ENCODE results near the gene PCCA. TPM values are rescaled to one million over a fixed set of nuclear protein-coding genes. Genes with fewer than 3 reads are reported as not detected.
A peak's percentile ranks its signal among the peaks of the same experiment; 100 is the strongest.

The PCCA gene
- total and polyA plus RNA-seq, 8 donors, result 31.4 to 140 (median 77.0) TPM

GRCh38 chr13:100230769-100231149 is 141.9 kb downstream of the PCCA start:
- no peak overlapping the region for H3K4me3 ChIP-seq
- no peaks in the 10 kb centered on the region for H3K36me3 ChIP-seq
- WGBS, 5 donors, result 79 to 88% (median 86%) methylated on average over 3 of the region's 3 CpGs
- H3K27ac ChIP-seq, result peak overlapping the region; percentile 57 to 77 (median 71)
- intact Hi-C loops (cut with DNase I; ENCODE audit: low total_unique reads), result loop anchor here (10.0 kb wide), 2 partner anchors 316 to 576 kb away; no protein-coding TSS in a partner anchor
- no peaks in the 10 kb centered on the region for H3K27me3 ChIP-seq
- no peak for TF ChIP-seq POLR2A (IDR thresholded peaks at IDR 0.05)
- TF ChIP-seq POLR2AphosphoS5 (IDR thresholded peaks at IDR 0.05), result no peak
- no peak for TF ChIP-seq EP300 (IDR thresholded peaks at IDR 0.05)
- TF ChIP-seq, protein P1, sequence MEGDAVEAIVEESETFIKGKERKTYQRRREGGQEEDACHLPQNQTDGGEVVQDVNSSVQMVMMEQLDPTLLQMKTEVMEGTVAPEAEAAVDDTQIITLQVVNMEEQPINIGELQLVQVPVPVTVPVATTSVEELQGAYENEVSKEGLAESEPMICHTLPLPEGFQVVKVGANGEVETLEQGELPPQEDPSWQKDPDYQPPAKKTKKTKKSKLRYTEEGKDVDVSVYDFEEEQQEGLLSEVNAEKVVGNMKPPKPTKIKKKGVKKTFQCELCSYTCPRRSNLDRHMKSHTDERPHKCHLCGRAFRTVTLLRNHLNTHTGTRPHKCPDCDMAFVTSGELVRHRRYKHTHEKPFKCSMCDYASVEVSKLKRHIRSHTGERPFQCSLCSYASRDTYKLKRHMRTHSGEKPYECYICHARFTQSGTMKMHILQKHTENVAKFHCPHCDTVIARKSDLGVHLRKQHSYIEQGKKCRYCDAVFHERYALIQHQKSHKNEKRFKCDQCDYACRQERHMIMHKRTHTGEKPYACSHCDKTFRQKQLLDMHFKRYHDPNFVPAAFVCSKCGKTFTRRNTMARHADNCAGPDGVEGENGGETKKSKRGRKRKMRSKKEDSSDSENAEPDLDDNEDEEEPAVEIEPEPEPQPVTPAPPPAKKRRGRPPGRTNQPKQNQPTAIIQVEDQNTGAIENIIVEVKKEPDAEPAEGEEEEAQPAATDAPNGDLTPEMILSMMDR (IDR thresholded peaks at IDR 0.05), result no peak
- H3K4me1 ChIP-seq, result peaks cover 0 to 52% (median 24%) of the 10 kb centered on the region in 4 donors
- H3K9me3 ChIP-seq, result no peaks in the 10 kb centered on the region
- DNase-seq, result no peak

DNA sequence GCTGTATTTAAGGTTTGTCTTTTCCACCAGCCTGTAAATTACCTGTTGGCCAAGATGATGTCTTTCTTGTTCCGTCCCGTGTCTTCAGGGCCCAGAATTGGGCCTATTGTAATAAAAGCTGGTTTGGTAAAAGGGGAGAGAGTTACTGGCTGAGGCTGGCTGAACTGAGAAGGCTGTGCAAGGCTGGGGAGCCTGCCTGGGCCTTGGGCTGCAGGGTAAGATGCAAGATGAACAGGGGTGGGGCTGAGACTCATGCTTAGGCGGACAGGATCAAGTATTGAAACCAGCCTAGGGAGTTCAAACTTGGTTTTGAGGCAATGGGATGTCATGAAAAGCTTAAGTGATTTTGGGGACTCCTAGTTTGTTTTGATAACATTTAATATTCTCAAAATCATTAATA is 142.3 kb downstream of the PCCA start:
- H3K9me3 ChIP-seq, result no peaks in the 10 kb centered on the region
- WGBS, 5 donors, result 95 to 98% (median 96%) methylated on average over 3 of the region's 3 CpGs
- H3K36me3 ChIP-seq, result no peaks in the 10 kb centered on the region
- peak overlapping the region in 3 of 5 donors; percentile 71 to 77 (median 72) for H3K27ac ChIP-seq
- H3K4me1 ChIP-seq, result peaks cover 0 to 53% (median 25%) of the 10 kb centered on the region in 4 donors
- TF ChIP-seq POLR2AphosphoS5 (IDR thresholded peaks at IDR 0.05), result no peak
- TF ChIP-seq EP300 (IDR thresholded peaks at IDR 0.05), result no peak
- TF ChIP-seq POLR2A (IDR thresholded peaks at IDR 0.05), result no peak
- TF ChIP-seq, protein P1 (IDR thresholded peaks at IDR 0.05), result no peak
- DNase-seq, result no peak
- no peak overlapping the region for H3K4me3 ChIP-seq
- H3K27me3 ChIP-seq, result no peaks in the 10 kb centered on the region
- intact Hi-C loops (cut with DNase I; ENCODE audit: low total_unique reads), result loop anchor here (10.0 kb wide), 2 partner anchors 316 to 576 kb away; no protein-coding TSS in a partner anchor

- Histone ChIP-seq H3K36me3 (peaks cover 0 to 7% (median 3%) of the 10 kb centered on the region in 4 donors), H3K4me1 (peaks cover 0 to 53% (median 25%) of the 10 kb centered on the region in 4 donors), H3K9me3 (no peaks in the 10 kb centered on the region), H3K27ac (no peak overlapping the region), H3K27me3 (no peaks in the 10 kb centered on the region), H3K4me3 (no peak overlapping the region)
- intact Hi-C loops (cut with DNase I; ENCODE audit: low total_unique reads), result loop anchor here (10.0 kb wide), 2 partner anchors 319 to 579 kb away; no protein-coding TSS in a partner anchor
- TF ChIP-seq, protein P1 (IDR thresholded peaks at IDR 0.05), result no peak
- TF ChIP-seq POLR2A (IDR thresholded peaks at IDR 0.05) (no peak), POLR2AphosphoS5 (IDR thresholded peaks at IDR 0.05) (no peak), EP300 (IDR thresholded peaks at IDR 0.05) (no peak)
- 58 to 76% (median 66%) methylated on average over 4 of the region's 4 CpGs for WGBS, 5 donors
- DNase-seq, result no peak
Measured at GRCh38 chr13:100234006-100234405, 145.1 kb downstream of the PCCA start.

DNA sequence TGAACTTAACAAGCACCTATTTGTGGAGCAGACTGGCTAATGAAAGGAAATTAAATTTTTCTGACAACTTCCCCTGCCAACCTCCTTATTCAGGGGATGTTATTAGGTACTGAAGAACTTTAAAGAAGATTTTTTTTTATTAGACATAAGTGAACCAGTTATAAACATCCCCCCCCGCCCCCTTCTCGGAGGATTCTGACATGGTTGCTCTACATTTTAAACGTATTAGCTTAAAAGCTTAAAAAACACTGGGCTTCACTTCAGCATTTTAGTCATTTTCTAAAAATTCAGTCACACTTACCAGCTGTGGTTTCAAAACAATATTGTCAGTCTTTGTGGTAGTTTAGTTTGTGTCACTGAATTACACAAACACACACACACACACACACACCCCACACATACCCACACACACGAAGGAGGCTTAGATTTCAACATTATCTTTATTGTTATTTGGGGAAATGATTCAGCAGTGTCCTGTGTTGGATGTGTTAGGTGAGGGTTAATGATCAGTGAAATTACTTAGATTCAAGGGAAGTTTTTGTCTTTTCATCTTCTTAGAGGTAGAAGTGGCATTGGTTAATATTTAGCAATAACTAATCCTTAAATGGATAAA is 145.7 kb downstream of the PCCA start:
- Histone ChIP-seq H3K27ac (no peak overlapping the region), H3K9me3 (no peaks in the 10 kb centered on the region), H3K36me3 (peaks cover 0 to 7% (median 3%) of the 10 kb centered on the region in 4 donors), H3K4me3 (no peak overlapping the region), H3K4me1 (peaks cover 0 to 51% (median 25%) of the 10 kb centered on the region in 4 donors), H3K27me3 (no peaks in the 10 kb centered on the region)
- WGBS, 5 donors, result 51 to 65% (median 60%) methylated on average over 4 of the region's 4 CpGs
- intact Hi-C loops (cut with DNase I; ENCODE audit: low total_unique reads), result loop anchor here (10.0 kb wide), 2 partner anchors 320 to 580 kb away; no protein-coding TSS in a partner anchor
- DNase-seq, result no peak
- TF ChIP-seq, protein P1 (IDR thresholded peaks at IDR 0.05), result no peak
- TF ChIP-seq POLR2AphosphoS5 (IDR thresholded peaks at IDR 0.05) (no peak), POLR2A (IDR thresholded peaks at IDR 0.05) (no peak), EP300 (IDR thresholded peaks at IDR 0.05) (no peak)
